K562 (cell line): ENCODE measurements around the gene CDCP2. TPM values are rescaled to one million over a fixed set of nuclear protein-coding genes. Genes with fewer than 3 reads are reported as not detected.

Experiments used
- CXXC5 ChIP-seq: fragments of 250-450 bp; sonication (Bioruptor Pico); IDR thresholded peaks from 2 replicates; pipeline ENCODE4 v1.8.0; 2022; ENCODE audit warnings: inconsistent platforms, mild to moderate bottlenecking, moderate library complexity
- EP400 ChIP-seq: fragments of 450-650 bp; IDR thresholded peaks from 2 replicates; pipeline ENCODE4 v1.6.1; 2017; ENCODE audit warnings: antibody characterized with exemption, mild to moderate bottlenecking, moderate library complexity
- NFIC ChIP-seq: fragments of 450-650 bp; IDR thresholded peaks from 2 replicates; pipeline ENCODE4 v1.6.1; 2017; ENCODE audit warnings: mild to moderate bottlenecking, inconsistent platforms
- PTRF ChIP-seq: fragments of 450-650 bp; IDR thresholded peaks from 2 replicates; pipeline ENCODE4 v1.6.1; 2016; ENCODE audit warnings: mild to moderate bottlenecking, missing genetic modification characterization, missing compliant biosample characterization
- polyA plus RNA-seq, 8 experiments: library from polyadenylated mRNA; depleted of rRNA in 4 of 8; stranded (reverse) in 5 of 8; unstranded in 3 of 8; fragments of >200 nt; fragmentation: Nextera tagmentation in 2 of 8; fragmentation: Illumina TruSeq in 1 of 8; extraction: Ambion mirVana in 2 of 8; extraction: Trizol in 1 of 8; gene quantifications; 2 replicates each; pipeline versions ENCODE4 v1.2.1 to v1.2.3, GENCODE V29; 2011 to 2014; ENCODE audit warnings: inconsistent platforms in 1 of 8, missing spikeins in 1 of 8
- total RNA-seq, 7 experiments: library from RNA; depleted of rRNA in 6 of 7; stranded (reverse); fragments of >200 nt in 6 of 7; fragmentation: Illumina TruSeq in 2 of 7; extraction: Trizol in 2 of 7; gene quantifications; 2 replicates each; pipeline versions ENCODE4 v1.2.1 to v1.2.3, GENCODE V29; 2011 to 2021; ENCODE audit warnings: low replicate concordance in 1 of 7
- TF ChIP-seq, protein P1 (sequence below), 2 experiments: fragments of 450-650 bp in 1 of 2; sonication (generic) in 1 of 2; formaldehyde crosslinking in 1 of 2; IDR thresholded peaks; 2 replicates each; pipeline versions ENCODE4 v1.7.1 to v1.9.0; 2016 to 2022; ENCODE audit warnings: inconsistent platforms in 1 of 2, mild to moderate bottlenecking in 1 of 2, missing genetic modification reagents in 1 of 2

The CDCP2 gene
- total and polyA plus RNA-seq, 9 of the 15 experiments (the other 6 are each of a cell fraction or from before 2014, with no cell fraction given) = not detected

- TF ChIP-seq, protein P1, sequence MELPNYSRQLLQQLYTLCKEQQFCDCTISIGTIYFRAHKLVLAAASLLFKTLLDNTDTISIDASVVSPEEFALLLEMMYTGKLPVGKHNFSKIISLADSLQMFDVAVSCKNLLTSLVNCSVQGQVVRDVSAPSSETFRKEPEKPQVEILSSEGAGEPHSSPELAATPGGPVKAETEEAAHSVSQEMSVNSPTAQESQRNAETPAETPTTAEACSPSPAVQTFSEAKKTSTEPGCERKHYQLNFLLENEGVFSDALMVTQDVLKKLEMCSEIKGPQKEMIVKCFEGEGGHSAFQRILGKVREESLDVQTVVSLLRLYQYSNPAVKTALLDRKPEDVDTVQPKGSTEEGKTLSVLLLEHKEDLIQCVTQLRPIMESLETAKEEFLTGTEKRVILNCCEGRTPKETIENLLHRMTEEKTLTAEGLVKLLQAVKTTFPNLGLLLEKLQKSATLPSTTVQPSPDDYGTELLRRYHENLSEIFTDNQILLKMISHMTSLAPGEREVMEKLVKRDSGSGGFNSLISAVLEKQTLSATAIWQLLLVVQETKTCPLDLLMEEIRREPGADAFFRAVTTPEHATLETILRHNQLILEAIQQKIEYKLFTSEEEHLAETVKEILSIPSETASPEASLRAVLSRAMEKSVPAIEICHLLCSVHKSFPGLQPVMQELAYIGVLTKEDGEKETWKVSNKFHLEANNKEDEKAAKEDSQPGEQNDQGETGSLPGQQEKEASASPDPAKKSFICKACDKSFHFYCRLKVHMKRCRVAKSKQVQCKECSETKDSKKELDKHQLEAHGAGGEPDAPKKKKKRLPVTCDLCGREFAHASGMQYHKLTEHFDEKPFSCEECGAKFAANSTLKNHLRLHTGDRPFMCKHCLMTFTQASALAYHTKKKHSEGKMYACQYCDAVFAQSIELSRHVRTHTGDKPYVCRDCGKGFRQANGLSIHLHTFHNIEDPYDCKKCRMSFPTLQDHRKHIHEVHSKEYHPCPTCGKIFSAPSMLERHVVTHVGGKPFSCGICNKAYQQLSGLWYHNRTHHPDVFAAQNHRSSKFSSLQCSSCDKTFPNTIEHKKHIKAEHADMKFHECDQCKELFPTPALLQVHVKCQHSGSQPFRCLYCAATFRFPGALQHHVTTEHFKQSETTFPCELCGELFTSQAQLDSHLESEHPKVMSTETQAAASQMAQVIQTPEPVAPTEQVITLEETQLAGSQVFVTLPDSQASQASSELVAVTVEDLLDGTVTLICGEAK (IDR thresholded peaks at IDR 0.05) = peak; percentile 96
- TF ChIP-seq, protein P1 (CRISPR knock-in tag; IDR thresholded peaks at IDR 0.05) = peak; percentile 95
- TF ChIP-seq NFIC (no peak), CXXC5 (CRISPR knock-in tag) (no peak), EP400 (no peak), PTRF (tag) (no peak)
Observed at GRCh38 chr1:54105736-54106269, 47.0 kb downstream of the CDCP2 start (continued).
